NCI-H345 (cell line): ENCODE results near the gene STRIP1.

ENCODE experiments used
- DNase-seq: peaks from one replicate; lab custom pipeline; 2025; lab: John Stamatoyannopoulos, UW

Gene STRIP1, protein sequence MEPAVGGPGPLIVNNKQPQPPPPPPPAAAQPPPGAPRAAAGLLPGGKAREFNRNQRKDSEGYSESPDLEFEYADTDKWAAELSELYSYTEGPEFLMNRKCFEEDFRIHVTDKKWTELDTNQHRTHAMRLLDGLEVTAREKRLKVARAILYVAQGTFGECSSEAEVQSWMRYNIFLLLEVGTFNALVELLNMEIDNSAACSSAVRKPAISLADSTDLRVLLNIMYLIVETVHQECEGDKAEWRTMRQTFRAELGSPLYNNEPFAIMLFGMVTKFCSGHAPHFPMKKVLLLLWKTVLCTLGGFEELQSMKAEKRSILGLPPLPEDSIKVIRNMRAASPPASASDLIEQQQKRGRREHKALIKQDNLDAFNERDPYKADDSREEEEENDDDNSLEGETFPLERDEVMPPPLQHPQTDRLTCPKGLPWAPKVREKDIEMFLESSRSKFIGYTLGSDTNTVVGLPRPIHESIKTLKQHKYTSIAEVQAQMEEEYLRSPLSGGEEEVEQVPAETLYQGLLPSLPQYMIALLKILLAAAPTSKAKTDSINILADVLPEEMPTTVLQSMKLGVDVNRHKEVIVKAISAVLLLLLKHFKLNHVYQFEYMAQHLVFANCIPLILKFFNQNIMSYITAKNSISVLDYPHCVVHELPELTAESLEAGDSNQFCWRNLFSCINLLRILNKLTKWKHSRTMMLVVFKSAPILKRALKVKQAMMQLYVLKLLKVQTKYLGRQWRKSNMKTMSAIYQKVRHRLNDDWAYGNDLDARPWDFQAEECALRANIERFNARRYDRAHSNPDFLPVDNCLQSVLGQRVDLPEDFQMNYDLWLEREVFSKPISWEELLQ

GRCh38 chr1:110034451-110035235 is at the start of gene STRIP1:
STRIP1 (plus strand) TSS chr1:110034624; CDS start chr1:110034638, 14 bp downstream.
- DNase-seq = peak; percentile 94

DNA sequence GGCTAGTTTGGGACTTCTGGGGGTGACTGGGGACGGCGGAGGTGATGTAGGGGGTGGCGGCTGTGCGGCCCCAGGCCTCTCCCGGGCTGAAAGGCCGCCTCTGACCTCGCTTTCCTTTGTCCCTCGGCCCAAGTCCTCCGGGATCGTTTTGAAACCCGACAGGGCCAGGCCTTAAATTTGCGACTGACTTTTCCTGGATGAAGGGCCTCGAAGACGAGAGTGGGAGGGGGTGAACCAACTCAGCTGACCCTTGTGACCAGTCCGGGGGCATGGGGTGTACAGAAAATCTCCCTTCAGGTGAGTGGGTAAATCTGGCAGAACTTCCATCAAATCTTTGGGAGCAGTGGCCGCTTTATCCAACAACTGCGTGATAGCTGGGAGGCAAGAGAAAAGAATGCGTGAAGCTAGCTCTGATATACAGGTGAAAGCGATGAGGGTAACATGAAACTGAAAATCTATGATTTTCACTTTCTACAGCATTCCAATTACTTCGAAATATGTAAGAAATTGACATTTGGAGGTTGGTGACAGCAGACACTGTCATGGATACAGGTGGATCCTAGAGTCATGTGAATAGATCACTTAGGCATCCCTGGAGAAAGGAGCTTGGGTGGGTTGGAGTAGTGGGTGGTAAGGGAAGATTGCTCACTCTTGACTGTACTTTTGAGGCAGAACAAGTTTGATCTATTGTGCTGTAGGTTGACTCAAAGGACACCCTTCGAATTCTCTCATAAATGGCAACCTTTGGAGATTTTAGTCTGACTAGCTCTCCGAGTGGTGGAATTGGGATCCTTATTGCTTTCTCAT is 49.0 kb upstream of the STRIP1 start:
- DNase-seq = no peak

- no peak for DNase-seq
Measured at GRCh38 chr1:109986054-109986444, 48.4 kb upstream of the STRIP1 start.

DNA sequence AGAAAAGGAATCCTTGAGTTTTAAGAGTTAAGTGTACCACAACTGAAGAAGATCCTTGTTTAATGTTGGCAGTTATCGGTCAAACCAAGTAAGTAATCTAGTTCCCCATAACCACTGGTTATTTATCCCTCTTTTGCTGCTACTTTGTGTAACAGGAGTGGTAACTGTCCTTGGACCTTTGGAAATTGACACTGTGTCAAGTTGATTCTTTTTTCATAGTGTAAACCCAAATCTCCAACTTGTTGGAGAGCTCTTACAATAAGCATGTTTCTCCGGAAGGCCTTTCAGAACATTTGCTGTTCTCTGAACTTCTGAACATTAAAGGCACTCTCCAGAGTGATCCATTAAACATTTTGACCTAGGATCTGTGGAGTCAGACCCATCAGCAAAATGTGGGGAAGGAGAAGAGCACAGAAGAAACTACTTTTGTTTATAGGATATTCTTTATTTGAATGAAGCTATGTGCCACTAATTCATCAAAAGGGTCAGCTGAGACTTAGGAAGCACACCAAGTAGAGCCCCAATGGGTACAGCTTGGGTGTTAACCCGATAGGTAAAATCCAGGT is 46.0 kb upstream of the STRIP1 start:
- DNase-seq = no peak

DNA sequence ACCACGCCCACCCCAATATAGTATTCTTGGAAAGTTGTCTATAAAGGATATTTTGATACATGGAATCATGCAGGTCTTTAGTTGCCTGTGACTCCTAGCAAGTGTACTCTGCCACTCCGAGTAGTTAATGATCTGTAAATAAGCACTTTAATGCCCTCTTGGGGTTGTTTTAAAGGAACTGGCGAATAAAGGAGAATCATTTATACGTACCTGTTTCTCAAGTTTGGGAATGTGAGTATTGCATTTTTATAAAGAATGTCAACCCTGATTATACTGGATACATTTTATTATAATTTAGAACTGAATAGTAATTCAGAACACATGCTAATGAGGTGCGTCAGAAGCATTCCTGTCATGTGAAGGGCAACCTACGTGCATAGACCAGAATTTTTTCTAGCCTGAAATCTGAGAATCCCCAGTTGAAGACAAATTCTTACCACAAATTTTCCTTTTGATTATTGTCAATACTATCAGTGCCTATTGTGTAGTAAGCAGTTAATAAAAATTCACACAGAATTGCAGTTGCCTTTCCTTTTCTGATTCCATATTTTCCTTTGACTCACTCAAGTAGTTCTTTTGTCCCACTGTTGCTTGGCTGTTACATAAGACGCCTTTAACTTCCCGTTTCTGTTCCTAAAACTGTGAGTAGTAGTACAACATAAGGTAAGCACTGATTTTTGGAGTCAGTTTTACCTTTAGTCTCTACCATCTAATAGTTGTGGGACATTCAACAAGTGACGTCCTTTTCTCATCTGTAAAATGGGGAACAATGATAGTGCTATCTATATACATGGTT is 44.7 kb upstream of the STRIP1 start:
- DNase-seq = no peak

DNA sequence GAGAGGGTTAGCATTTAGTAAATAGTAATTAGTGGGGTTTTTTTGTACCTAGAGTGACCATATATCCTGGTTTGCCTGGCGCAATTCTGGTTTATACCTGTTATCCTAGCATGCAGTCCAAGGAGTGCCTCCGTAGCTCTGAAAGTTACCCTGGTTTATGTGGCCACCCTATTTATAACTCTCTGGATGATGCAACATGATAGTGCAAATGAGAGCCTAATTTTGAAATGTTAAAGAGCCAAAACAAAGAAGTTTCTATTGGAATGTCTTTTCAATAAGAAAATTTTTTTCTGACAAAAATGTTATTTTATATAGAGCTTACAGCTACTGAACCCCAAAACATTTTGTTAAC is 44.1 kb upstream of the STRIP1 start:
- no peak for DNase-seq

- no peak for DNase-seq
Measured at GRCh38 chr1:109991400-109991925, 43.0 kb upstream of the STRIP1 start.

- DNase-seq = no peak
Measured at GRCh38 chr1:109993885-109994284, 40.5 kb upstream of the STRIP1 start.

DNA sequence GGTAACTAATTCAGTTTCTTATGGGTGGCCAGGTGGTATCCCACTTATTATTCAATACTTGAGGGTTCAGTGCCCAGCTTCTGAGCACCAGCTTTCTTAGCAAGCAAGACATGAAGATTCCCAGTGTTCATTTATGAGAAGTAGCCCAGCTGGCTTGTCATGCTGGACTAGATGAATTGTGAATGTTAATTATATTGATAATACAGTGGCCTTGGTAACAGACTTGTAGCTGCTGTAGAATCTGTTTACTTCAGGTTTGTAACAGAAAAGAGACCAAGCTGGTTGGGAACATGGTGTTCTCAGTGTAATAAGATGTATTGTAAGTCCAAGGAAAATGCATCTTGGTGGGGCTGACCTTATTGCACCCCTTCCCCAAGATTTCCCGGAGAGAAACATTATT is 39.8 kb upstream of the STRIP1 start:
- no peak for DNase-seq

- no peak for DNase-seq
Measured at GRCh38 chr1:109995536-109995935, 38.9 kb upstream of the STRIP1 start.

- DNase-seq = no peak
Measured at GRCh38 chr1:109996476-109996875, 37.9 kb upstream of the STRIP1 start.

GRCh38 chr1:109997204-109997866 is 37.1 kb upstream of the STRIP1 start:
- DNase-seq = no peak

DNA sequence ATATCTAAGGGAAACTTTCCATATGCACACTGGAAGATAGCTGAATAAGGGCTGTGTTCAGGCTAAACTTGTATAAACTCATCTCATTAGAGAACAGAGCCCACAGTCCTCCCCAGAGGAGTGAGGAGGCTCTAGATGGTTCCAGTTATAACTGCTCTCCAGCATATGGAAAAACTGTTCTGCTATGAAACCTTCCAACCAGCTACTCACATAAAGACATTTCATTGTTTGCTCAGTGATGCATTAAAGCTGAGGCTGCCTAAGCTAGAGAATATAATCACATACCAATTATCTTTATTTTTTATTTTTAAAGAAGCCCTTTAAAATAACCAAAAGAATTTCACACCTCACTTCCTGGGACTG is 36.6 kb upstream of the STRIP1 start:
- DNase-seq = no peak

- no peak for DNase-seq
Measured at GRCh38 chr1:110002695-110003094, 31.7 kb upstream of the STRIP1 start.

- no peak for DNase-seq
Measured at GRCh38 chr1:110003747-110004428, 30.5 kb upstream of the STRIP1 start.

DNA sequence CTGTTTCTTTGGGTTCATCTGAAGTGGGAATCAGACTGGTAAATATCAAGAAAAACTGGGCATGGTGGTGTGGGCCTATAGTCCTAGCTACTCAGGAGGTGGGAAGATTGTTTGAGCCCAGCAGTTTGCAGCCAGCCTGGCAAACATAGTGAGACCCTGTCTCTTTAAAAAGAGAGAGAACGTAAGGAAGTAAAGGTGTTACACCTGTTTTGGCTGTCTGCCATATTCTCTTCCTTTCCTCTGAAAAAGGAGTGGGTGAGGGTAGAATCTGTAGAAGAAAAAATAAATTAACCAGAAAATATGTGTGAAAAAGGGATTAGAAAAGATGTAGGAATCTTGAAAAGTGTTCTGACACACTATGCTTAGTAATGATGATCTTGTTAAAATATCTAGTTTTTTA is 29.8 kb upstream of the STRIP1 start:
- no peak for DNase-seq

GRCh38 chr1:110005971-110006370 is 28.5 kb upstream of the STRIP1 start:
- DNase-seq = no peak

DNA sequence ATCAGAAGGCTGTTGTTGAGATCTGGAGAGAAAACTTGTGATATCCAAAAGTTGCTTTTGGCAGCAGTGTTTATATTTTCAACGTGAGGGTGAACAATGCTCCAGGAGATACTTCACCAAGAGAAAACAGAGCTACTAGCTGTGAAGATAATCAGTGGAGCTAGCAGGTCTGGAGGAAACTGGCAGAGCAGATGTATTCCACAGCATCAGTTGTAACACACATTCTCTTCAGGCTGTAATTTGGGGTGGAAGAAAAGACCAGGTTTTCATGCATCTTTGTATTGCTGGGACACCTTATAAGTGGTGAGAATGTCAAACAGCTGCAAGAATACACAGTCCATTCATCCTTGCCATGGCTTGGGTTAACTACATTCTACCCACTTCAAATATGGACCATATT is 27.9 kb upstream of the STRIP1 start:
- DNase-seq = no peak
